GM19035 (cell line): ENCODE data around the gene C14orf93.
"Not testable (repeated sequence)": the region's sequence is repeated elsewhere in the genome, so short reads cannot be mapped to it uniquely, and the experiment has no call there.

Source experiments
- ATAC-seq: cut with Tn5 transposase; IDR thresholded peaks from one replicate; pipeline ENCODE4 v1.9.1; 2021; ENCODE audit not compliant: unreplicated experiment

Gene C14orf93

GRCh38 chr14:22977434-22977683 lies 32.6 kb downstream of the C14orf93 start:
- no peak for ATAC-seq

GRCh38 chr14:22976620-22977433 lies 33.1 kb downstream of the C14orf93 start:
- ATAC-seq, result no peak

GRCh38 chr14:22974530-22975313 lies 35.2 kb downstream of the C14orf93 start:
- ATAC-seq, result no peak

- no peak for ATAC-seq
These were observed 36.5 kb downstream of the C14orf93 start for GRCh38 chr14:22973217-22974032.

- no peak for ATAC-seq
These were observed 37.5 kb downstream of the C14orf93 start for GRCh38 chr14:22972313-22972930.

GRCh38 chr14:22971152-22971551 lies 38.8 kb downstream of the C14orf93 start:
- ATAC-seq, result no peak

- ATAC-seq, result no peak
These were observed 43.1 kb downstream of the C14orf93 start for GRCh38 chr14:22966783-22967269.

GRCh38 chr14:22965916-22966782 lies 43.8 kb downstream of the C14orf93 start:
- ATAC-seq, result not testable (repeated sequence)

GRCh38 chr14:22962061-22962676 lies 47.8 kb downstream of the C14orf93 start:
- ATAC-seq, result no peak

- no peak for ATAC-seq
These were observed 54.0 kb downstream of the C14orf93 start for GRCh38 chr14:22955702-22956569.

GRCh38 chr14:22952418-22952817 lies 57.5 kb downstream of the C14orf93 start:
- no peak for ATAC-seq

- ATAC-seq, result not testable (repeated sequence)
These were observed 58.1 kb downstream of the C14orf93 start for GRCh38 chr14:22951795-22952194.

GRCh38 chr14:22945642-22946041 lies 64.3 kb downstream of the C14orf93 start:
- no peak for ATAC-seq

- no peak for ATAC-seq
These were observed 70.3 kb downstream of the C14orf93 start for GRCh38 chr14:22939684-22940083.
